ENCODE results near the gene MEP1B.

The MEP1B gene

GRCh38 chr18:32252141-32252860 lies 62.5 kb downstream of the MEP1B start:
- in situ Hi-C loops (cut with HindIII; ENCODE audit: low pct_ligation_motif_present, low sequenced_read_pairs): no loop called here
- no peak overlapping the region for H3K27ac ChIP-seq
- H3K36me3 ChIP-seq (replicated peaks): no peaks in the 10 kb centered on the region
- DNase-seq: no peak
- no peaks in the 10 kb centered on the region for H3K27me3 ChIP-seq (replicated peaks)
- H3K4me3 ChIP-seq (ENCODE audit: low read depth, low read length): no peak overlapping the region
- TF ChIP-seq CTCF (IDR thresholded peaks at IDR 0.05; ENCODE audit: low read depth, low read length, missing control alignments): no peak

DNA sequence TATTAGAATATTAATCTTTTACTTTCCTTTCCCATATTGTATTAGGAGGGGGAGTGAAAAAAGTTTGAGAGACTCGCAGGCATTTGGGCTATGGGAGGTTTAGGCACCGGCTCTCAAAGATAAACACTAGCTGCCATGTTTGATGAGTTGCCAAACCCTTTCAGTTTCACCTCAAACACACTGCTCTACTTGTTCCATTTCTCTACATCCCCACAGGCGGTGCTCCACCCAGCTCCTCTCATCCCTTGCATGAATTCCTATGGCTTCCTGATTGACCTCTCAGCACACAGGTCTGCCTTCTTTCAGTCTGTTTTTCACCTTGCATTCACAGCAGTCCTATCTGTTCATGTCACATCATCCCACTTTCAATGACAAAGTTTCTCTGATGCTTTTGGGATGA lies 65.7 kb downstream of the MEP1B start:
- Histone ChIP-seq H3K36me3 (replicated peaks) (no peaks in the 10 kb centered on the region), H3K27me3 (replicated peaks) (no peaks in the 10 kb centered on the region), H3K27ac (no peak overlapping the region), H3K4me3 (ENCODE audit: low read depth, low read length) (no peak overlapping the region)
- TF ChIP-seq CTCF (IDR thresholded peaks at IDR 0.05; ENCODE audit: low read depth, low read length, missing control alignments): no peak
- in situ Hi-C loops (cut with HindIII; ENCODE audit: low pct_ligation_motif_present, low sequenced_read_pairs): no loop called here
- DNase-seq: no peak

DNA sequence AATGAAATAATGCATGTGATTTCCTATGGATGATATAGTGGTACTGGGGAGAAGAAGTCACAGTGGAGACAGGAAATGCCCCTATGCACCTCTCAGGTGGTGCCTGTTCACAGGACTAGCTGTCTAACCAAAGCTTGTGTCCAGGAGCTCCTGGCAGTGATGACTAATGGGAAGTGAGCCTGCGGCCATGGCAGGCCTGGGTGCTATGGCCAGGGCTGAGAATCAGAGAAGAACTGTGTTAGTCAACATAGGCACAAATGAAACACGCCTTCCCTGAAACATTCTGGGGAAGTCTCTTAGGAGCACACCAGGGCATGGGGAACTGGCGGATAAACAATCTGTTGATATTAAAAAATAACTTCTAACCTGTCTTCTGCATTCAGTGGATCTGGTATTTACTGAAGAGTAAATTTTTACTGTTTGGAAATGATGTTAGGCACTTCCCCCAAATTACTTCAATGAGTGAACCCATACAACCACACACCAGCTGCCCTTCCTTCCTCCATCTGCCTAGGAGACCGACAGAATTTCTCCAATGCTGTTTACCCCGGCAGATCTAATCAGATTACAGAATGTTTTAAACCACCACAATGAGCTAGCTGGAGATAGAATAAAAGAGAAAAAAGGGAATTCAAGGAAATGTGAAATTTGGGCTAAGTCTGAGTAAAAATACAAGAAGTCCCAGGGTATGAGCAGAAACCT lies 67.4 kb downstream of the MEP1B start:
- Histone ChIP-seq H3K27ac (no peak overlapping the region), H3K36me3 (replicated peaks) (no peaks in the 10 kb centered on the region), H3K4me3 (ENCODE audit: low read depth, low read length) (no peak overlapping the region), H3K27me3 (replicated peaks) (no peaks in the 10 kb centered on the region)
- DNase-seq: no peak
- in situ Hi-C loops (cut with HindIII; ENCODE audit: low pct_ligation_motif_present, low sequenced_read_pairs): no loop called here
- TF ChIP-seq CTCF (IDR thresholded peaks at IDR 0.05; ENCODE audit: low read depth, low read length, missing control alignments): no peak

DNA sequence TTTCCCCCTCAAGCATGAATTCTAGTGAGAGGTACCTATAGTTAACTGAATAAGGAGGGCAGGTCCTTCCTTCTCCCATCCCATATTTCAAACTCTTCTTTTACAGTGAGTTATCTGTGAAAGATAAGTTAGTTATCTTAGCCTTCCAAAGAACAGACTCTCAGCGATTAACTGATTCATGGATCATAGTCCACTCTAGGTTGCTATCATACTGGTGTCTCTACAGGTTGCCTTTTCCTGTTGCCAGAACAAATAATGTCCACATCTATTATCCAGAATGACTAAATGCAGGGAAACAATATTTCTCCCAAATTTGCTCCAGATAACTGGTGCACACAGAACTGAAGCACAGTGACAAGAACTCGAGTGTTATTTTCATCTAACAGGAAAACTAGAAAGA lies 68.3 kb downstream of the MEP1B start:
- DNase-seq: no peak
- Histone ChIP-seq H3K27ac (no peak overlapping the region), H3K27me3 (replicated peaks) (no peaks in the 10 kb centered on the region), H3K4me3 (ENCODE audit: low read depth, low read length) (no peak overlapping the region), H3K36me3 (replicated peaks) (no peaks in the 10 kb centered on the region)
- in situ Hi-C loops (cut with HindIII; ENCODE audit: low pct_ligation_motif_present, low sequenced_read_pairs): no loop called here
- TF ChIP-seq CTCF (IDR thresholded peaks at IDR 0.05; ENCODE audit: low read depth, low read length, missing control alignments): no peak

GRCh38 chr18:32258558-32259204 lies 68.8 kb downstream of the MEP1B start:
- DNase-seq: no peak

More at GRCh38 chr18:32258558-32259204, 68.8 kb downstream of the MEP1B start:
- Histone ChIP-seq H3K36me3 (replicated peaks) (no peaks in the 10 kb centered on the region), H3K4me3 (ENCODE audit: low read depth, low read length) (no peak overlapping the region), H3K27me3 (replicated peaks) (no peaks in the 10 kb centered on the region), H3K27ac (no peak overlapping the region)
- no peak for TF ChIP-seq CTCF (IDR thresholded peaks at IDR 0.05; ENCODE audit: low read depth, low read length, missing control alignments)
- in situ Hi-C loops (cut with HindIII; ENCODE audit: low pct_ligation_motif_present, low sequenced_read_pairs): no loop called here
